SK-N-SH (cell line): ENCODE measurements around the gene ITGA8. TPM values are rescaled to one million over a fixed set of nuclear protein-coding genes. Genes with fewer than 3 reads are reported as not detected.

Experiments used
- CTCF ChIA-PET: fragments of 300-600, 350-600 bp; formaldehyde crosslinking; extraction: SDS; loops from one replicate; lab custom pipeline; 2021; lab: Yijun Ruan, JAX
- POLR2A ChIA-PET: fragments of 350-600 bp; sonication (Branson Sonifier 250); formaldehyde crosslinking; extraction: SDS; loops from one replicate; lab custom pipeline; 2020; ENCODE audit warnings: antibody characterized with exemption, inconsistent platforms; lab: Yijun Ruan, JAX
- DNase-seq: peaks from one replicate; pipeline ENCODE4 v3.0.0; 2012
- H2AFZ ChIP-seq: fragments of 200-600 bp; sonication (generic); 2 replicates; pipeline ENCODE4 v1.8.1; 2016; ENCODE audit warnings: antibody characterized with exemption, mild to moderate bottlenecking, low read depth
- H3F3A ChIP-seq: fragments of 200-600 bp; sonication (generic); replicated peaks from 2 replicates; pipeline ENCODE3; 2016; ENCODE audit warnings: antibody characterized with exemption, mild to moderate bottlenecking; ENCODE audit not compliant: insufficient read depth
- H3K27ac ChIP-seq, 2 experiments: fragments of 200-500 bp in 1 of 2; fragments of 200-600 bp in 1 of 2; sonication (Bioruptor generic) in 1 of 2; sonication (generic), shearing (Covaris generic) in 1 of 2; 2 replicates each; pipeline versions ENCODE4 v1.5.1 to v1.6.1; 2014 to 2016; ENCODE audit warnings: low read depth in 2 of 2, inconsistent platforms in 1 of 2, low read length in 1 of 2, mild to moderate bottlenecking in 1 of 2, mixed read lengths in 1 of 2
- H3K27me3 ChIP-seq: fragments of 200-600 bp; sonication (generic), shearing (Covaris generic); 2 replicates; pipeline ENCODE4 v1.6.1; 2016; ENCODE audit warnings: mixed run types; ENCODE audit not compliant: insufficient read depth
- H3K36me3 ChIP-seq, 2 experiments: fragments of 200-500 bp in 1 of 2; fragments of 200-600 bp in 1 of 2; sonication (Bioruptor generic) in 1 of 2; sonication (generic) in 1 of 2; replicated peaks in 1 of 2; 2 replicates each; pipeline versions ENCODE3 to v1.5.1; 2014 to 2016; ENCODE audit warnings: low read length in 1 of 2, mild to moderate bottlenecking in 1 of 2; ENCODE audit not compliant: insufficient read depth in 2 of 2, control insufficient read depth in 1 of 2
- H3K4me1 ChIP-seq, 2 experiments: fragments of 200-500 bp in 1 of 2; fragments of 200-600 bp in 1 of 2; sonication (Bioruptor generic) in 1 of 2; sonication (generic), shearing (Covaris generic) in 1 of 2; 2 replicates each; pipeline versions ENCODE4 v1.5.1 to v1.6.1; 2014 to 2016; ENCODE audit warnings: low read depth in 1 of 2, low read length in 1 of 2, mixed run types in 1 of 2; ENCODE audit not compliant: insufficient read depth in 2 of 2, control insufficient read depth in 1 of 2
- H3K4me2 ChIP-seq: fragments of 200-600 bp; sonication (generic), shearing (Covaris generic); 2 replicates; pipeline ENCODE4 v1.6.1; 2017; ENCODE audit warnings: mixed run types
- H3K4me3 ChIP-seq, 2 experiments: fragments of 200-500 bp in 1 of 2; fragments of 200-600 bp in 1 of 2; sonication (Bioruptor generic) in 1 of 2; sonication (generic), shearing (Covaris generic) in 1 of 2; 2 replicates each; pipeline versions ENCODE4 v1.5.1 to v1.8.1; 2014 to 2016; ENCODE audit warnings: low read depth in 2 of 2, inconsistent platforms in 1 of 2, low read length in 1 of 2, mild to moderate bottlenecking in 1 of 2, mixed read lengths in 1 of 2, moderate library complexity in 1 of 2
- H3K79me2 ChIP-seq: fragments of 200-600 bp; sonication (generic); 2 replicates; pipeline ENCODE4 v1.8.1; 2017; ENCODE audit warnings: mild to moderate bottlenecking; ENCODE audit not compliant: insufficient read depth
- H3K9ac ChIP-seq: fragments of 200-600 bp; sonication (generic); 2 replicates; pipeline ENCODE4 v1.6.1; 2017; ENCODE audit warnings: mixed run types
- H3K9me2 ChIP-seq: fragments of 200-600 bp; sonication (generic); 2 replicates; pipeline ENCODE4 v1.6.1; 2017; ENCODE audit warnings: mixed run types
- H3K9me3 ChIP-seq: fragments of 200-600 bp; sonication (generic); 2 replicates; pipeline ENCODE4 v1.6.1; 2017; ENCODE audit warnings: mixed run types, mild to moderate bottlenecking, moderate library complexity
- H4K20me1 ChIP-seq: fragments of 200-600 bp; sonication (generic); 2 replicates; pipeline ENCODE4 v1.6.1; 2017; ENCODE audit warnings: mild to moderate bottlenecking, mixed run types; ENCODE audit not compliant: insufficient read depth
- CHD2 ChIP-seq: fragments of 150-350 bp; IDR thresholded peaks from 2 replicates; pipeline ENCODE4 v1.6.1; 2018; ENCODE audit warnings: low read length; ENCODE audit not compliant: partially characterized antibody
- EZH2phosphoT487 ChIP-seq: fragments of 200-600 bp; sonication (generic); IDR thresholded peaks from 2 replicates; pipeline ENCODE4 v1.6.1; 2017; ENCODE audit warnings: low read depth, mixed run types, mild to moderate bottlenecking, antibody characterized with exemption, moderate library complexity, borderline replicate concordance
- FOXJ3 ChIP-seq: sonication (generic); formaldehyde crosslinking; IDR thresholded peaks from 2 replicates; pipeline ENCODE4 v1.5.1; 2020; ENCODE audit warnings: mild to moderate bottlenecking, missing genetic modification reagents
- GATA2 ChIP-seq: sonication (generic); formaldehyde crosslinking; IDR thresholded peaks from 2 replicates; pipeline ENCODE4 v1.5.0; 2020; ENCODE audit warnings: mild to moderate bottlenecking, missing genetic modification reagents
- MEF2A ChIP-seq: IDR thresholded peaks from 2 replicates; pipeline ENCODE4 v1.4.0; 2012; ENCODE audit warnings: low read depth, borderline replicate concordance
- NRF1 ChIP-seq: IDR thresholded peaks from 2 replicates; pipeline ENCODE4 v1.6.1; 2012; ENCODE audit warnings: low read depth, mild to moderate bottlenecking, low read length
- RXRA ChIP-seq: IDR thresholded peaks from 2 replicates; pipeline ENCODE4 v1.4.0; 2012; ENCODE audit warnings: low read depth, mild to moderate bottlenecking, borderline replicate concordance
- SMC3 ChIP-seq: IDR thresholded peaks from 2 replicates; pipeline ENCODE4 v1.6.1; 2012; ENCODE audit warnings: low read depth, low read length, improper control_type of control experiment
- TEAD4 ChIP-seq: IDR thresholded peaks from 2 replicates; pipeline ENCODE4 v1.4.0; 2012; ENCODE audit warnings: mild to moderate bottlenecking, borderline replicate concordance; ENCODE audit not compliant: insufficient read depth
- WGBS: methylation state at CpG from one replicate; pipeline ENCODE4 v1.1.6; 2017; ENCODE audit warnings: low lambda C conversion rate; 5-methylcytosine and 5-hydroxymethylcytosine counted together
- polyA plus RNA-seq, 3 experiments: library from polyadenylated mRNA; depleted of rRNA; stranded (reverse); fragments of >200 nt; gene quantifications; 2 replicates each; pipeline ENCODE4 v1.2.3, GENCODE V29; 2012
- TF ChIP-seq, protein P1 (sequence below): IDR thresholded peaks from 2 replicates; pipeline ENCODE4 v1.4.0; 2012; ENCODE audit warnings: low read depth, borderline replicate concordance
- TF ChIP-seq, protein P2 (sequence below): fragments of 150-350 bp; IDR thresholded peaks from 2 replicates; pipeline ENCODE4 v1.6.1; 2017; ENCODE audit warnings: antibody characterized with exemption, low read length, low read depth, borderline replicate concordance
- TF ChIP-seq, protein P3 (sequence below): IDR thresholded peaks from 2 replicates; pipeline ENCODE4 v1.4.0; 2012; ENCODE audit warnings: low read depth
- TF ChIP-seq, protein P4 (sequence below): fragments of 200-600 bp; sonication (generic); IDR thresholded peaks from 2 replicates; pipeline ENCODE4 v1.6.1; 2017; ENCODE audit warnings: antibody characterized with exemption, mild to moderate bottlenecking, moderate library complexity
- TF ChIP-seq, protein P5 (sequence below): IDR thresholded peaks from 2 replicates; pipeline ENCODE4; 2012
- TF ChIP-seq, protein P6 (sequence below): IDR thresholded peaks from 2 replicates; pipeline ENCODE4 v1.4.0; 2012; ENCODE audit warnings: low read depth, borderline replicate concordance

The ITGA8 gene
- polyA plus RNA-seq, 1 of the 3 experiments (the other 2 are of a cell fraction): not detected

DNA sequence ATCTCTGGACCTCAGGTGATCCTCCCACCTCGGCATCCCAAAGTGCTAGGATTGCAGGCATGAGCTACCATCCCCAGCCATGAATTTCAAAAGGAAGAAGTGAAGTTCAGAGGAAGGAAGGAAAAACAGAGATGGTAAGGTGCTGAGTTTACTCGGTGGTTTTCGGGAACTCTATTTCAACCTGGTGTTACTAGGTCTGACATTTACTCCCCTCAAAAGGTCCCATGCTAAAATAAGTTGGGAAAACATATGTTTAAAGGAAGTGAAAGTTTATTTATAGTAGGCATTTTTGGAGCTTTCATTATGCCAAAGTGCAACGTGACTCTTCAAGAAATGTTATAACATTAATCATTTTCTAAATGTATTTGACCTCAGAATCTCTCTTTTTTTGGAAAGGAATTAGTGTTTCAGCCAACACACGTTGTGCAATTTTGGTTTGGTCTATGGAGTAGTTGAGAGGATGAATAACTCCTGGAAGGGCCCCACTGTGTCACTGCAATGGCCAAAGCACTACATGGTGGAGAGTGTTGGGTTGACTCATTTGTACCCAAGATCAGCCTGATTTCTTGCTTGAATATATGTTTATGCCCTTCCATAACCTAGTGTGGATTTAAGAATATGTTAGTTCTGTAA, 233.9 kb downstream of the ITGA8 start:
- no peaks in the 10 kb centered on the region; the same call in 1 of the 2 replicates for H3K27me3 ChIP-seq
- no peak overlapping the region for H3K4me2 ChIP-seq
- 59% methylated on average over 5 of the region's 5 CpGs for WGBS
- H3K79me2 ChIP-seq: no peaks in the 10 kb centered on the region
- peaks cover 0 to 8% of the 10 kb centered on the region in 2 experiments; a peak in 1 of 4 replicates for H3K4me1 ChIP-seq
- POLR2A ChIA-PET: no interaction called here
- no peaks in the 10 kb centered on the region for H3K36me3 ChIP-seq
- H3K27ac ChIP-seq: no peak overlapping the region
- no peak for DNase-seq
- H3K4me3 ChIP-seq: no peak overlapping the region
- H4K20me1 ChIP-seq: no peaks in the 10 kb centered on the region
- CTCF ChIA-PET: no interaction called here
- TF ChIP-seq NRF1: no peak
- TF ChIP-seq, protein P1, sequence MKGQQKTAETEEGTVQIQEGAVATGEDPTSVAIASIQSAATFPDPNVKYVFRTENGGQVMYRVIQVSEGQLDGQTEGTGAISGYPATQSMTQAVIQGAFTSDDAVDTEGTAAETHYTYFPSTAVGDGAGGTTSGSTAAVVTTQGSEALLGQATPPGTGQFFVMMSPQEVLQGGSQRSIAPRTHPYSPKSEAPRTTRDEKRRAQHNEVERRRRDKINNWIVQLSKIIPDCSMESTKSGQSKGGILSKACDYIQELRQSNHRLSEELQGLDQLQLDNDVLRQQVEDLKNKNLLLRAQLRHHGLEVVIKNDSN: no peak
- TF ChIP-seq, protein P2, sequence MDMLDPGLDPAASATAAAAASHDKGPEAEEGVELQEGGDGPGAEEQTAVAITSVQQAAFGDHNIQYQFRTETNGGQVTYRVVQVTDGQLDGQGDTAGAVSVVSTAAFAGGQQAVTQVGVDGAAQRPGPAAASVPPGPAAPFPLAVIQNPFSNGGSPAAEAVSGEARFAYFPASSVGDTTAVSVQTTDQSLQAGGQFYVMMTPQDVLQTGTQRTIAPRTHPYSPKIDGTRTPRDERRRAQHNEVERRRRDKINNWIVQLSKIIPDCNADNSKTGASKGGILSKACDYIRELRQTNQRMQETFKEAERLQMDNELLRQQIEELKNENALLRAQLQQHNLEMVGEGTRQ: no peak
- TF ChIP-seq, protein P3, sequence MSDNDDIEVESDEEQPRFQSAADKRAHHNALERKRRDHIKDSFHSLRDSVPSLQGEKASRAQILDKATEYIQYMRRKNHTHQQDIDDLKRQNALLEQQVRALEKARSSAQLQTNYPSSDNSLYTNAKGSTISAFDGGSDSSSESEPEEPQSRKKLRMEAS: no peak
- TF ChIP-seq EZH2phosphoT487: no peak
- TF ChIP-seq, protein P4, sequence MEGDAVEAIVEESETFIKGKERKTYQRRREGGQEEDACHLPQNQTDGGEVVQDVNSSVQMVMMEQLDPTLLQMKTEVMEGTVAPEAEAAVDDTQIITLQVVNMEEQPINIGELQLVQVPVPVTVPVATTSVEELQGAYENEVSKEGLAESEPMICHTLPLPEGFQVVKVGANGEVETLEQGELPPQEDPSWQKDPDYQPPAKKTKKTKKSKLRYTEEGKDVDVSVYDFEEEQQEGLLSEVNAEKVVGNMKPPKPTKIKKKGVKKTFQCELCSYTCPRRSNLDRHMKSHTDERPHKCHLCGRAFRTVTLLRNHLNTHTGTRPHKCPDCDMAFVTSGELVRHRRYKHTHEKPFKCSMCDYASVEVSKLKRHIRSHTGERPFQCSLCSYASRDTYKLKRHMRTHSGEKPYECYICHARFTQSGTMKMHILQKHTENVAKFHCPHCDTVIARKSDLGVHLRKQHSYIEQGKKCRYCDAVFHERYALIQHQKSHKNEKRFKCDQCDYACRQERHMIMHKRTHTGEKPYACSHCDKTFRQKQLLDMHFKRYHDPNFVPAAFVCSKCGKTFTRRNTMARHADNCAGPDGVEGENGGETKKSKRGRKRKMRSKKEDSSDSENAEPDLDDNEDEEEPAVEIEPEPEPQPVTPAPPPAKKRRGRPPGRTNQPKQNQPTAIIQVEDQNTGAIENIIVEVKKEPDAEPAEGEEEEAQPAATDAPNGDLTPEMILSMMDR: no peak
- TF ChIP-seq, protein P5, sequence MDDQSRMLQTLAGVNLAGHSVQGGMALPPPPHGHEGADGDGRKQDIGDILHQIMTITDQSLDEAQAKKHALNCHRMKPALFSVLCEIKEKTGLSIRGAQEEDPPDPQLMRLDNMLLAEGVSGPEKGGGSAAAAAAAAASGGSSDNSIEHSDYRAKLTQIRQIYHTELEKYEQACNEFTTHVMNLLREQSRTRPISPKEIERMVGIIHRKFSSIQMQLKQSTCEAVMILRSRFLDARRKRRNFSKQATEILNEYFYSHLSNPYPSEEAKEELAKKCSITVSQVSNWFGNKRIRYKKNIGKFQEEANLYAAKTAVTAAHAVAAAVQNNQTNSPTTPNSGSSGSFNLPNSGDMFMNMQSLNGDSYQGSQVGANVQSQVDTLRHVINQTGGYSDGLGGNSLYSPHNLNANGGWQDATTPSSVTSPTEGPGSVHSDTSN: no peak
- TF ChIP-seq TEAD4: no peak
- no peak for TF ChIP-seq MEF2A
- no peak for TF ChIP-seq RXRA
- H3K9me2 ChIP-seq: no peaks in the 10 kb centered on the region
- no peaks in the 10 kb centered on the region for H3K9me3 ChIP-seq
- H3F3A ChIP-seq: no peaks in the 10 kb centered on the region
- H3K9ac ChIP-seq: no peak overlapping the region
- no peak overlapping the region for H2AFZ ChIP-seq

DNA sequence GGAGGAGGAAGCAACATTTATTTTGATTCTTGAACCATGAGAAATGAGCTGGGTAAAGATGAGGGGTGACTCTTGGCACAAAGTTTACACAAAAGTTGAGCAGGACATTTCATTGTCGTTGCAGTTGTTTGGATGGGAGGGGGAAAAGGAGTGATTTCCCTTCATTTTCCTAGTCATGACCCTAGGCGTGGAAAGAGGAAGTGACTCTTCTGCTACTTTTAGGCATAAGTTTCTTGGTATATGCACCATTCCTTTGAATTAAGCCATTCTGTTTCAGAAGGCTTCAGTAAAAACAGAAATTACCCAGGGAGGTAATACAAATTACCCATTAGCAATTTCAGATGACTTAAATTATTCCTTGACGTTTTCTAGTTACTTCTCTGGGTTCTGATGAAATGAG, 234.7 kb downstream of the ITGA8 start:
- peaks cover 0 to 8% of the 10 kb centered on the region in 2 experiments; a peak in 1 of 4 replicates for H3K4me1 ChIP-seq
- no peaks in the 10 kb centered on the region for H3K79me2 ChIP-seq
- H3K27me3 ChIP-seq: no peaks in the 10 kb centered on the region; the same call in 1 of the 2 replicates
- H3K4me2 ChIP-seq: no peak overlapping the region
- H3K4me3 ChIP-seq: no peak overlapping the region
- H4K20me1 ChIP-seq: no peaks in the 10 kb centered on the region
- DNase-seq: no peak
- H3K9me3 ChIP-seq: no peaks in the 10 kb centered on the region
- WGBS: 2% methylated on average over 3 of the region's 3 CpGs
- H3F3A ChIP-seq: no peaks in the 10 kb centered on the region
- H3K36me3 ChIP-seq: no peaks in the 10 kb centered on the region
- no peak overlapping the region for H3K27ac ChIP-seq
- TF ChIP-seq FOXJ3 (CRISPR knock-in tag) (no peak), NRF1 (no peak), GATA2 (CRISPR knock-in tag) (no peak), SMC3 (no peak), RXRA (no peak), CHD2 (no peak), TEAD4 (no peak)
- TF ChIP-seq, protein P6, sequence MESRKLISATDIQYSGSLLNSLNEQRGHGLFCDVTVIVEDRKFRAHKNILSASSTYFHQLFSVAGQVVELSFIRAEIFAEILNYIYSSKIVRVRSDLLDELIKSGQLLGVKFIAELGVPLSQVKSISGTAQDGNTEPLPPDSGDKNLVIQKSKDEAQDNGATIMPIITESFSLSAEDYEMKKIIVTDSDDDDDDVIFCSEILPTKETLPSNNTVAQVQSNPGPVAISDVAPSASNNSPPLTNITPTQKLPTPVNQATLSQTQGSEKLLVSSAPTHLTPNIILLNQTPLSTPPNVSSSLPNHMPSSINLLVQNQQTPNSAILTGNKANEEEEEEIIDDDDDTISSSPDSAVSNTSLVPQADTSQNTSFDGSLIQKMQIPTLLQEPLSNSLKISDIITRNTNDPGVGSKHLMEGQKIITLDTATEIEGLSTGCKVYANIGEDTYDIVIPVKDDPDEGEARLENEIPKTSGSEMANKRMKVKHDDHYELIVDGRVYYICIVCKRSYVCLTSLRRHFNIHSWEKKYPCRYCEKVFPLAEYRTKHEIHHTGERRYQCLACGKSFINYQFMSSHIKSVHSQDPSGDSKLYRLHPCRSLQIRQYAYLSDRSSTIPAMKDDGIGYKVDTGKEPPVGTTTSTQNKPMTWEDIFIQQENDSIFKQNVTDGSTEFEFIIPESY: no peak
- TF ChIP-seq, protein P1: no peak
- no peak overlapping the region for H3K9ac ChIP-seq
- H2AFZ ChIP-seq: no peak overlapping the region
- POLR2A ChIA-PET: no interaction called here
- CTCF ChIA-PET: interaction anchor here (1.6 kb wide), 1 partner anchor 46 kb away, joined by 7 read pairs; no protein-coding TSS in a partner anchor
- no peaks in the 10 kb centered on the region for H3K9me2 ChIP-seq
